HG03039 (cell line): Measurements from ENCODE around the gene CTIF.
"Not testable (repeated sequence)": the region's sequence is repeated elsewhere in the genome, so short reads cannot be mapped to it uniquely, and the experiment has no call there.

Source experiments
- ATAC-seq: cut with Tn5 transposase; IDR thresholded peaks from one replicate; pipeline ENCODE4 v1.9.1; 2021; ENCODE audit warnings: mild to moderate bottlenecking, moderate library complexity; ENCODE audit not compliant: unreplicated experiment

CTIF gene

DNA sequence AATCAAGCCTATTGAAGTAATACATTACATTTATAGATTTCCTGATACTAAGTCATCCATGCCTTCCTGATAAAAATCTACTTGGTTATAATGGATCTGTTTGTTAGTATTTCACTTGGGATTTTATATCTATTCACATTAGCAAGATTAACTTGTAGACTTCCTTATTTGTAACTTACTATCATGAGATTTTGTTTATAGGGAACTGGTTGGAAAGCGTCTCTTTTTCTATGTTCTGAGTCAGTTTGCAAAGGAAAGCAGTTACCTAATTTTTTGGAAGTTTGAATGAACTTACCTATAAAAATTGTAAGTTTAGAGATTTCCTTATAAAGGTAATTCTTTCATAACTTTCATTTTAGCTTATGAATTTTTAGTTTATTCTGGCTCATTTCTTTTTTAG lies 270.5 kb downstream of the CTIF start:
- no peak for ATAC-seq

DNA sequence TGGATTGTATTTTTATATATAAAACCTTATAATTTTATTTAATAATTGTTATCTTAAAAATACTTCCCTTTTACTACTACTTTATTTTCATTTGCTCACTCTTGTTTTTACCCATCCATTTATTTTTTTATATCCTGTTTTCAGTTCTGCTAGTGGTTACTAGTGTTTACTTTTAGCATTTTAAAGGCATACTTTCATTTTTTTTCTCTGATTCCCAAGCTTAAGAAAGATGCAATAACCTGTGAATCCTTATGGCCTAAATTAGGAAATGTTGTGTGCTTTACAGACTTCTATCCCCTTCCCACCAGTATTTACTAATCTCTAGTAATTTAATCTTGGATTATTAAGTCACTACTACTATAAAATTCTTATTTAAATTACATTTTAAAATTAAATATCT lies 272.0 kb downstream of the CTIF start:
- ATAC-seq = no peak

GRCh38 chr18:48811401-48811800 lies 272.6 kb downstream of the CTIF start:
- ATAC-seq = no peak

GRCh38 chr18:48811977-48812451 lies 273.2 kb downstream of the CTIF start:
- ATAC-seq = not testable (repeated sequence)

- no peak for ATAC-seq
Measured at GRCh38 chr18:48813321-48813720, 274.5 kb downstream of the CTIF start.

- ATAC-seq = no peak
Measured at GRCh38 chr18:48813833-48814489, 275.1 kb downstream of the CTIF start.

- no peak for ATAC-seq
Measured at GRCh38 chr18:48814490-48815178, 275.8 kb downstream of the CTIF start.

GRCh38 chr18:48815179-48815515 lies 276.3 kb downstream of the CTIF start:
- no peak for ATAC-seq

DNA sequence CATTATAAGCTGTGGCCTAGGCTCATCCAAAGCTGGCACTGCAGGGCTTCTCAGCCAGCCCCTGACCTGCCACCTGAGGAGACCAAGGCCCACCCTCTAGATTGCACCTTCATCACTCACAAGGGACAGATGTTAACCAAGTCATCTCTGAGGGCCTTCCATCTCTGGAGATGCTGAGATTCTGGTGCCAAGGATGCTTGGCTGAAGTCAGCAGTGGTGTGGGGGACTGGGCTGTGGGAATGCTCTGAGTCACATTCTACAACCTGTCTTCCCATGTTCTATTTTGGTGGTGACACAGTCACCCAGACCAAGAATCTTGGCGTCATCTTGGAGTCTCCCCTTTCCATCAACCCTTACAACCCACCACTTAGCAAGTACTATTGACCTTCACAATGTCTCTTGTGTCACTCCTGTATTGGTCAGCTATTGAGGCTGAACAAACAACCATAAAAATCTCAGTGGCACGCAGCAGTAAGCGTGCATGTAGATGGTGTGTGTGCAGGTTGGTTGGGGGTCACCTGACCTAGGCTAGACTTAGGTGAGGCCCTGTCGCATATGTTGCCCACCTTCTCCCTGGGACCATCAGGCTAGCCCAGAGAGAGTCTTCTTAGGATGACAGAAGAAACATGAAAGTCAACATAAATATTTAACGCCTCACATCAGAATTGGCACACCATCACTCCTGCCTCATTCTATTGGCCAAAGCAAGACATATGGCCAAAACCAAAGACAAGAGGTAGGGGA lies 276.9 kb downstream of the CTIF start:
- no peak for ATAC-seq

DNA sequence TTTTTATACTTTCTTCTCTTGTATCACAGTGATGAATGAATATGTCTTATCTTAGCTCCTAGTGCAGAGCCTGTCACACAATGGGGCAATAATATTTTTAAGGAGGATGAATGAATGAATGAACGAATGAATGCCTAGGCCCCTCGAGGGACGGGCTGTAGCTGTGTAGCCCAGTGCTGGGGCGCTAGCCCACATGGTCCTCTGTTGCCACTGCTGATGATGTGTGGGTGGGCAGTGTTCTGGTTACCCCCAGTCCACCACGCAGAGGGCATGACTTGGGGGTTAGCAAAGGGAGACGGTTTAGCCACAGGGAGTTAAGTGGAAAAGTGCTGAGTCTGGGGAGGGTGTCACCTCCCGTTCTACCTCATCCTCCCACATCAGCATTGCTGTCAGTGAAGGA lies 277.7 kb downstream of the CTIF start:
- ATAC-seq = no peak

GRCh38 chr18:48817021-48817461 lies 278.2 kb downstream of the CTIF start:
- no peak for ATAC-seq

DNA sequence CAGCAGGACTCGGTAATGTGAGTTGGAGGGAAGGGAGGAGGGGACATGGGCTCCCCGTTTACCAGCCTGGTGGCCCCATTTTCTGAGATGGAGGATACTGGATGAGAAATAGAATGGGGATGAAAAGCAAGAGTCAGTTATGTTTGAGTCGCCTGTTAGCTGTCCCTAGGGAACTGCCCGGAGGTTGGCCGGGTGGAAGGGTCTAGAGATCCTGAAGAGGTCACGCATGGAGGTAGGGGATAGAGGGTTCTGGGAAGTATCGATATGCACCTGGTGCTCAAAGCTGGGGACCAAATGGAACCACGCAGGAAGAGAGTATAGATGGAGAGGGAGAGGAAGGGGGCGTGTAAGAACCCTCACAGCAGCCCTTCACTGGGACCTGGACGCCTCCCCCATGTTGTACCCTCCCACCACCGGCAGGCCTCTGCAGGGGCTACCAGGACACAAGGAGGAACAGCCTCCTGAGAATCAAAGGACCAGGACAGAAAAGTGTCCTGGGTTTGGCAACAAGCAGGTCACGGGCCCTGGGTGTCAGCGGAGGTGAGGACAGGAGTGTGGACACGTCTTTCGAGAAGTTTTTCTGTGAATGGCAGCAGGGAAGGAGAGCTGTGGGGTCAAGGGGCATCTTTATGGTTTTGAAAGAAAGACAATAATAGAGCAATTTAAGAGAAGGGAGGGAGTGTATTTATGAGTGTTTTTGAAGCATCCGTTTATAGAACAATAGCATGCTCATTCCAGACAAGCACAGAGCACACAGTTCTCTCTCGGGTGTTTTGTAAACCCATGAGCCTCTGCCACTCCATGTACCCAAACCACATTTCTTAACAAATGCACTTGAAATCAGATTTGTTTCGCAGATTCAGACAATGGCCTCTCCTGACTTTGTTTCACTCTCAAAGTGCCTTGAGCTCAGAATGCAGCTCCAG lies 279.8 kb downstream of the CTIF start:
- ATAC-seq = no peak

DNA sequence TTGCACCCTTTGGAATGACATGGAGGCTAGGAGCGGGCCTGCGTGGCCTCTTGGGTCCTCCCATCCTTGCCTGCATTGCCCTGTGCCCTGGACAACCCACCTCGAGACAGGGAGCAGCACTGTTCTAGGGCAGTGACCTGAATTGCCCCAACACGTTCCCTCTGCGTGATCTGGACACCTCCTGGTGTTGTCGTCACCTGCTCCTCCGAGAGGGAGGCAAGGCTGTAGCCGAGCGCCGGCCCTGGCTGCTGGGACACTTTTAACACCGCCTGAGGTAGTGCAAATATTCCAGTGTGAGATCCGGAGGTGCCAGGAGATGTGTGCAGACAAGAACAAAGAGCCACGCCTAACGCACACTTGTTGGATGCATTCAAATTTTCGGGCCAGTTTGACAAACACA lies 280.4 kb downstream of the CTIF start:
- ATAC-seq = no peak

DNA sequence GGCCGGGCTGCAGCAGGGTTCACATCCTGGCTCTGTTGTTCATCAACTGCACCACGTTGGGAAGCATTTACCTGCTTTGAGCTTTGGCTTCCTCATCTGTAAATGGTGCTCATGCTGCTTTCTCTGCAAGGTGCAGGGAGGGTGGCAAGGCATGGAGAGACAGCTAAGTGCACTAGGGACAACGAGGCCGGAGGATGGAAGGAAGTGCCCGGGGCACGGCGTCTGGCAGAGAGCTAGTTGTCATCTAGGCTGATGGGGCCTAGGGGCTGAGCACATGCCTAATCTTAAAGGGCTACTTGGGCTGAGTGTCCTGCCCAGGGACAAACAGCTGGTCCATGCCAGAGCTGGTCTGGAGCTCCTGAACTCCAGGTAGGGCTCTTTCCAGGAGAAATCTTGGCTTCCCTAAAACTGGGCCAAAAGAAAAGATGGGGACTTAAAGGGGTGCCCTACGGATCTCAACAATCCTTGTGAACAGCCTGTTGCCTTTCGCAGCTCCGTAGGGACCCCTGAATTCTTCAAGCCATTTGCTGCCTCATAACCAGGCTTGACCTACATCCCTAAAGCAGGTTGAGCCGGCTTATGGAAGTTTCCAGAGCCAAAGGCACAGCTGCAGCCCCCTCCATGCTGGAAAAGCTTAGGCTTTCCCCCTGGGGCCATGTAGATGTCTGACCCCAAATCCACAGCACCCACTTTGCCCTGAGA lies 281.1 kb downstream of the CTIF start:
- ATAC-seq = no peak

DNA sequence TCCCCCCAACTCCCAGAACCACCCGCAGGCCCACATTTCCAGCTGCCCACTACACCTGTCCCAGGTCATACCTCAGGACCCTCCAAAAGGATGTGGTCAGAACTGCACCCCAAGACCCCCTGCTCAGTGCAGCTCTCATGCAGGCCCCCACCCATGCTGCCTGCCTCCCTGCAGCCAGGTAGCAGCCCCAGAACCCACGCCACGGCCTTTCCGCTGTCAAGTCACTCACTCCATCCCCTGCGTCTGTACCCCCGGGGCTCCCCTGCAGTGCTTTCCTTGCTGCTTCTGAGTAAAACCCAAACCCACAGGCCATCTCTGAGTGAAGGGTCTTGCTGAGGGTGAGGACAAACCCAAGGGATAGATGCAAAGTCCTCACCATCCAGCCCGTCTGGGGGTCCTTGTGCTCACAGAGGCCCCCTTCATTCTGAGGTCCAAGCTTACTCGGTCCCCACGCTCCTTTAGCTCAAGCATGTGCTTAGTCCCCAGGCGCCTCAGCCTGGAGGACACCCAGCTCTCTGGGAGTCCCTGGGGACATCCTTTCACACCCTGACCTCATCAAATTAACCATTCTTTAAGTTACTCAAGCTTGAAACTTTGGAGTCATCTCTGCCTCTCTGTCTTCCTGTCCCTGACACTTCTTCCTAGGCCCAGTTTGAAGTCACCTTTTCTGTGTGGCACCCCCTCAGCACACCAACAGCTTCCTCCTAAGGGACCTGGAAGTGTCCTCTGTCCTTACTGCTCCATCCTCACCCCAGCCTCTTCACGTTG lies 281.8 kb downstream of the CTIF start:
- ATAC-seq = peak; percentile 79

- no peak for ATAC-seq
Measured at GRCh38 chr18:48821251-48821590, 282.4 kb downstream of the CTIF start.

DNA sequence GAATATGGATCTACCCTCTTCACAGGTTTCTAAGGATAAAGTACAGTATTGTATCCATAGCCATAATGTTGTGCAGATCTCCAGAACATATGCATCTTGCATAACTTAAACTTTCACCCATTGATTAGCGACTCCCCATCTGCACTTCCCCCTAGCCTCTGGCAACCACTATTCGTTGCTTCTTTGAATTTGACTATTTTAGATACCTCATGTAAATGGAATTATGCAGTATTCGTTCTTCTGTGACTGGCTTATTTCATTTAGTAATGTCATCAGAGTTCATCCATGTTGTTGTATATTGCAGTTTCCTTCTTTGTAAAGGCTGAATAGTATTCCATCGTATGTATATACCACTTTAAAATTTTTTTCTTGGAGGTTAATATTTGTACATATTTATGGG lies 283.0 kb downstream of the CTIF start:
- ATAC-seq = no peak

- ATAC-seq = no peak
Measured at GRCh38 chr18:48824231-48824970, 285.6 kb downstream of the CTIF start.
